ENCODE results near the gene ABHD17C.

- TF ChIP-seq CTCF (optimal IDR thresholded peaks at IDR 0.05 in 1 of 3, IDR thresholded peaks at IDR 0.05 in 1 of 3, conservative IDR thresholded peaks at IDR 0.05 in 1 of 3; ENCODE audit: extremely low read depth in 1 of 3, insufficient read depth in 2 of 3, low read length in 3 of 3) (no peak), EZH2 (IDR thresholded peaks at IDR 0.05; ENCODE audit: low read length) (no peak)
Observed at GRCh38 chr15:80706161-80706560, 11.1 kb downstream of the ABHD17C start.

Data from keratinocyte (primary cell).